Measurements from ENCODE around the gene SERPINE1. TPM values are rescaled to one million over a fixed set of nuclear protein-coding genes. Genes with fewer than 3 reads are reported as not detected.

The SERPINE1 gene
- total and polyA plus RNA-seq, 2 of the 13 experiments (the other 11 are each of a cell fraction or from before 2014, with no cell fraction given): 21.2 to 1,576 TPM

- TF ChIP-seq PRDM10 (CRISPR knock-in tag; IDR thresholded peaks at IDR 0.05; ENCODE audit: low read depth): 0 out of 2 replicates have a peak, but pooled peaks have one; percentile 40
- no peak for TF ChIP-seq ZNF615 (CRISPR knock-in tag; IDR thresholded peaks at IDR 0.05; ENCODE audit: borderline replicate concordance)
- TF ChIP-seq ZFP90 (CRISPR knock-in tag; IDR thresholded peaks at IDR 0.05; ENCODE audit: borderline replicate concordance): no peak
- TF ChIP-seq ZNF256 (CRISPR knock-in tag; conservative IDR thresholded peaks at IDR 0.05): no peak
- TF ChIP-seq ZNF660 (CRISPR knock-in tag; IDR thresholded peaks at IDR 0.05; ENCODE audit: borderline replicate concordance, low read depth): no peak
- no peak for TF ChIP-seq ZNF124 (CRISPR knock-in tag; IDR thresholded peaks at IDR 0.05)
- TF ChIP-seq MAZ (IDR thresholded peaks at IDR 0.05; ENCODE audit: borderline replicate concordance, low read depth, low read length): no peak
- TF ChIP-seq MAZ (CRISPR knock-in tag; IDR thresholded peaks at IDR 0.05; ENCODE audit: low read depth): no peak
- no peak for TF ChIP-seq ZNF18 (CRISPR knock-in tag; IDR thresholded peaks at IDR 0.05; ENCODE audit: insufficient replicate concordance)
- TF ChIP-seq SRF (IDR thresholded peaks at IDR 0.05; ENCODE audit: low read depth, low read length): no peak
- TF ChIP-seq YEATS4 (CRISPR knock-in tag; IDR thresholded peaks at IDR 0.05; ENCODE audit: borderline replicate concordance): no peak
- TF ChIP-seq, protein P1, sequence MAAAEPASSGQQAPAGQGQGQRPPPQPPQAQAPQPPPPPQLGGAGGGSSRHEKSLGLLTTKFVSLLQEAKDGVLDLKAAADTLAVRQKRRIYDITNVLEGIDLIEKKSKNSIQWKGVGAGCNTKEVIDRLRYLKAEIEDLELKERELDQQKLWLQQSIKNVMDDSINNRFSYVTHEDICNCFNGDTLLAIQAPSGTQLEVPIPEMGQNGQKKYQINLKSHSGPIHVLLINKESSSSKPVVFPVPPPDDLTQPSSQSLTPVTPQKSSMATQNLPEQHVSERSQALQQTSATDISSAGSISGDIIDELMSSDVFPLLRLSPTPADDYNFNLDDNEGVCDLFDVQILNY (CRISPR knock-in tag; conservative IDR thresholded peaks at IDR 0.05): no peak
- no peak for TF ChIP-seq YY1 (IDR thresholded peaks at IDR 0.05; ENCODE audit: insufficient read depth, insufficient replicate concordance, low read depth, low read length)
- peak; percentile 29; the same call in 1 of the 2 replicates for TF ChIP-seq RCOR2 (CRISPR knock-in tag; IDR thresholded peaks at IDR 0.05)
- no peak for TF ChIP-seq ZNF329 (CRISPR knock-in tag; IDR thresholded peaks at IDR 0.05; ENCODE audit: low read depth)
- TF ChIP-seq GZF1 (CRISPR knock-in tag; IDR thresholded peaks at IDR 0.05): no peak
- no peak for TF ChIP-seq ZNF616 (CRISPR knock-in tag; IDR thresholded peaks at IDR 0.05; ENCODE audit: low read depth)
- TF ChIP-seq ISX (CRISPR knock-in tag; conservative IDR thresholded peaks at IDR 0.05): no peak
- TF ChIP-seq RARA (CRISPR knock-in tag; IDR thresholded peaks at IDR 0.05): peak; percentile 84
- 0 out of 2 replicates have a peak, but pooled peaks have one; percentile 47 for TF ChIP-seq SOX13 (IDR thresholded peaks at IDR 0.05)
- peak in 1 of 2 experiments; percentile 77; a peak in 2 of 4 replicates for TF ChIP-seq SOX13 (CRISPR knock-in tag; conservative IDR thresholded peaks at IDR 0.05 in 1 of 2, IDR thresholded peaks at IDR 0.05 in 1 of 2)
- TF ChIP-seq ZKSCAN1 (IDR thresholded peaks at IDR 0.05; ENCODE audit: low read length): no peak
- TF ChIP-seq TSC22D2 (CRISPR knock-in tag; IDR thresholded peaks at IDR 0.05; ENCODE audit: borderline replicate concordance): no peak
- TF ChIP-seq POLR2A (IDR thresholded peaks at IDR 0.05; ENCODE audit: insufficient read depth in 1 of 2, low read depth in 2 of 2, low read length in 2 of 2): peak; percentile 56 to 77; a peak in 3 of 4 replicates
- TF ChIP-seq, protein P2, sequence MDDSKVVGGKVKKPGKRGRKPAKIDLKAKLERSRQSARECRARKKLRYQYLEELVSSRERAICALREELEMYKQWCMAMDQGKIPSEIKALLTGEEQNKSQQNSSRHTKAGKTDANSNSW (CRISPR knock-in tag; IDR thresholded peaks at IDR 0.05; ENCODE audit: borderline replicate concordance): no peak
Observed at GRCh38 chr7:101124376-101125056, 2.4 kb upstream of the SERPINE1 start (continued).

Data from HepG2 (cell line).